Tibial nerve (tissue), 4 donors: ENCODE results near the gene HSPB1. TPM values are rescaled to one million over a fixed set of nuclear protein-coding genes. Genes with fewer than 3 reads are reported as not detected.
A peak's percentile ranks its signal among the peaks of the same experiment; 100 is the strongest.
"Not testable (repeated sequence)": the region's sequence is repeated elsewhere in the genome, so short reads cannot be mapped to it uniquely, and the experiment has no call there.

Experiments
- DNase-seq, 2 donors: peaks; one replicate each; pipeline ENCODE4 v3.0.0-alpha.2; 2019; ENCODE audit warnings: low spot score in 2 of 2
- H3K27ac ChIP-seq, 4 donors: fragments of 200-600 bp; sonication (generic) in 3 of 4; one replicate each; pipeline ENCODE4 v1.5.1; 2017 to 2019; ENCODE audit warnings: mild to moderate bottlenecking in 1 of 4
- H3K27me3 ChIP-seq, 2 donors: fragments of 200-600 bp; sonication (generic) in 1 of 2; one replicate each; pipeline versions ENCODE4 v1.5.1 to v1.6.0; 2017 to 2019
- H3K36me3 ChIP-seq, 3 donors: fragments of 200-600 bp; sonication (generic); one replicate each; pipeline ENCODE4 v1.5.1; 2018 to 2019
- H3K4me1 ChIP-seq, 4 donors: fragments of 200-600 bp; sonication (generic) in 3 of 4; one replicate each; pipeline ENCODE4 v1.5.1; 2017 to 2019
- H3K4me3 ChIP-seq, 4 donors: fragments of 200-600 bp; sonication (generic) in 3 of 4; one replicate each; pipeline ENCODE4 v1.5.1; 2017 to 2019; ENCODE audit warnings: mild to moderate bottlenecking in 1 of 4, moderate library complexity in 1 of 4
- H3K9me3 ChIP-seq, 4 donors: fragments of 200-600 bp; sonication (generic) in 3 of 4; one replicate each; pipeline ENCODE4 v1.5.1; 2017 to 2019
- EP300 ChIP-seq, 2 donors: sonication (generic); formaldehyde crosslinking; IDR thresholded peaks; one replicate each; pipeline ENCODE4 v1.6.1; 2017; ENCODE audit warnings: antibody characterized with exemption in 2 of 2, mild to moderate bottlenecking in 1 of 2
- POLR2A ChIP-seq, 2 donors: fragments of 450-650 bp; IDR thresholded peaks; one replicate each; pipeline ENCODE4 v1.6.1; 2017; ENCODE audit warnings: antibody characterized with exemption in 2 of 2, mild to moderate bottlenecking in 2 of 2, moderate library complexity in 2 of 2
- WGBS, 2 donors: methylation state at CpG; one replicate each; pipeline ENCODE4 v1.1.5; 2018; 5-methylcytosine and 5-hydroxymethylcytosine counted together
- total RNA-seq, 4 donors: library from RNA; depleted of rRNA; stranded (reverse); fragments of >200 nt; gene quantifications; one replicate each; pipeline ENCODE4 v1.1.0, GENCODE V29; 2016
- TF ChIP-seq, protein P1 (sequence below), 5 experiments: fragments of 200-600 bp in 3 of 5; fragments of 450-650 bp in 2 of 5; sonication (generic) in 3 of 5; IDR thresholded peaks; one replicate each; pipeline ENCODE4 v1.5.1; 2016 to 2019; ENCODE audit warnings: antibody characterized with exemption in 5 of 5, mild to moderate bottlenecking in 3 of 5, moderate library complexity in 2 of 5

The HSPB1 gene
- total RNA-seq, 4 donors from 2014 or later = 272 to 385 (median 324) TPM

DNA sequence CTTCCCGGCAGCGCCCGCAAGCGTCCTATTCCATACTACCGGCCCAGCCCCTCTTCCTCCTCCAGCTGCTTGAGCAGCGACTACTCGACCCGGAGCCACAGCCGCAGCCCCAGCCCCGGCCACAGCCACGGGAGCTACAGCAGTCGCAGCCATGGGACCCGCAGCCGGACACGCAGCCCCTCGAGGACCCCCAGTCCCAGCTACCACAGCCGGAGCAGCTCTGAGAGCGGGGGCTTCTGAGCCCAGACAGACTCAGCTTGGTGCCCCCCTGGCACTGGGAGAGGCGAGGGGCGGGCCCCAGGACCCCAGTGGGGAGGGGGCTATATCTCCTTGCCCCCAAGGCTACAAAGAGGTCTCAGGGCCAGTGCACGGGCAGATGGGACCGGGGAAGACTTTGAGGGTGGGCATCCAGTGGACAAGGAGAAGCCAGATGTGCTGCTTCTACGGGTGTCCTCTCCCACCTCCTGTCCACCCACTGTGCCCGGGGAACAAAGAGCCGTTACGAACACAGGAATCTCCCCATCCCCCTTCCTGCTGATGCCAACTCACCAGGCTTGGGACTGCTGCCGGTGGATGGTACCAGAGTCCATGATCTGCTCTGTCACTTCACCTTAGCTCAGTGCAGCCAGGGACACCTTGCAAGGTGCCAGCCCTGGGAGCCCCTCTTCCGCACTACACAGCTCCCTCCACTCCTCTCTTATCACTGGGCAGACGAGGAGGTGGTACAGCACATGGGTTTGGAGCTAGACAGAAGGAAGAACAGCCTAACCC is 16.7 kb upstream of the HSPB1 start:
- H3K9me3 ChIP-seq = no peaks in the 10 kb centered on the region
- H3K36me3 ChIP-seq = no peaks in the 10 kb centered on the region
- no peak overlapping the region for H3K27ac ChIP-seq
- peaks cover 0 to 23% (median 9%) of the 10 kb centered on the region in 4 donors for H3K4me1 ChIP-seq
- H3K4me3 ChIP-seq = no peak overlapping the region
- no peak for DNase-seq
- 69 to 79% methylated on average over 26 to 29 of the region's 29 CpGs for WGBS, 2 donors
- TF ChIP-seq POLR2A (IDR thresholded peaks at IDR 0.05) (no peak), EP300 (IDR thresholded peaks at IDR 0.05) (no peak)
- TF ChIP-seq, protein P1, sequence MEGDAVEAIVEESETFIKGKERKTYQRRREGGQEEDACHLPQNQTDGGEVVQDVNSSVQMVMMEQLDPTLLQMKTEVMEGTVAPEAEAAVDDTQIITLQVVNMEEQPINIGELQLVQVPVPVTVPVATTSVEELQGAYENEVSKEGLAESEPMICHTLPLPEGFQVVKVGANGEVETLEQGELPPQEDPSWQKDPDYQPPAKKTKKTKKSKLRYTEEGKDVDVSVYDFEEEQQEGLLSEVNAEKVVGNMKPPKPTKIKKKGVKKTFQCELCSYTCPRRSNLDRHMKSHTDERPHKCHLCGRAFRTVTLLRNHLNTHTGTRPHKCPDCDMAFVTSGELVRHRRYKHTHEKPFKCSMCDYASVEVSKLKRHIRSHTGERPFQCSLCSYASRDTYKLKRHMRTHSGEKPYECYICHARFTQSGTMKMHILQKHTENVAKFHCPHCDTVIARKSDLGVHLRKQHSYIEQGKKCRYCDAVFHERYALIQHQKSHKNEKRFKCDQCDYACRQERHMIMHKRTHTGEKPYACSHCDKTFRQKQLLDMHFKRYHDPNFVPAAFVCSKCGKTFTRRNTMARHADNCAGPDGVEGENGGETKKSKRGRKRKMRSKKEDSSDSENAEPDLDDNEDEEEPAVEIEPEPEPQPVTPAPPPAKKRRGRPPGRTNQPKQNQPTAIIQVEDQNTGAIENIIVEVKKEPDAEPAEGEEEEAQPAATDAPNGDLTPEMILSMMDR (IDR thresholded peaks at IDR 0.05) = no peak
- peaks cover 0 to 26% of the 10 kb centered on the region in 2 donors for H3K27me3 ChIP-seq

DNA sequence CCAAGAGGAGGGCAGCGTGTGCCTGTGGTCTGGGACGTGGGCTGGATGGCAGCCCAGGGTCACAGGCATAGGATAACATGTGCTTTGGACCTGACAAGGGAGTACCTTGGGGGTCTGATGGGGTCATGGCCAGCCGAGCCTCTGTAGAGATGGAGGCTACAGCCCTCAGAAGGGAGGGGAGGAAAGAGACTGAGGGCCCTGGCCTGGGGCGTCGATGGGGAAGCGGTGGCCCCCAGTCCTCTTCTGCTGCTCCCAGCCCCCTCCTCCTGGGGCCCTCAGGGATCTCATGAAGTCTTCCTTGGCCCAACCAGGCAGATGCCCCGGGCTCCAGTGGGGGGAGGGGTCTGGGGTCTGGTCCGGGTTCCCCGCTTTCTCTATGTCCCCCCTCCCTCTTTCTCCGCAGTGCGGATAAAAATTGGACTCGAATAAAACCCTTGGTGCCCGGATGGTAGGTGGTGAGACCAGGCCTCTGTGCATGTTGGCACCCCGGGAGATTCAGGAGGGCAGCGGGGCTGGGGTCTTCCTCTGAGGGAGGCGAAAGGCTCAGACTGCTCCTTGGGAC is 15.6 kb upstream of the HSPB1 start:
- TF ChIP-seq, protein P1 (IDR thresholded peaks at IDR 0.05) = no peak
- no peak for TF ChIP-seq EP300 (IDR thresholded peaks at IDR 0.05)
- TF ChIP-seq POLR2A (IDR thresholded peaks at IDR 0.05) = no peak
- WGBS, 2 donors = 84 to 90% methylated on average over 12 to 16 of the region's 16 CpGs

GRCh38 chr7:76290847-76291350 is 11.6 kb upstream of the HSPB1 start:
- H3K9me3 ChIP-seq, H3K27me3 ChIP-seq, DNase-seq, H3K4me3 ChIP-seq, H3K36me3 ChIP-seq: not testable (repeated sequence)
- Histone ChIP-seq H3K4me1 (peaks cover 0 to 51% (median 36%) of the 10 kb centered on the region in 4 donors), H3K27ac (peak overlapping the region; percentile 96 to 100 (median 97))
- WGBS, 2 donors = 85 to 95% methylated on average over 6 of the region's 6 CpGs

More for the DNA sequence above, 15.6 kb upstream of the HSPB1 start:
- no peak overlapping the region for H3K4me3 ChIP-seq
- no peak overlapping the region for H3K27ac ChIP-seq
- peaks cover 0 to 17% of the 10 kb centered on the region in 2 donors for H3K27me3 ChIP-seq
- no peaks in the 10 kb centered on the region for H3K36me3 ChIP-seq
- H3K9me3 ChIP-seq = no peaks in the 10 kb centered on the region
- H3K4me1 ChIP-seq = peaks cover 0 to 26% (median 13%) of the 10 kb centered on the region in 4 donors
- no peak for DNase-seq

DNA sequence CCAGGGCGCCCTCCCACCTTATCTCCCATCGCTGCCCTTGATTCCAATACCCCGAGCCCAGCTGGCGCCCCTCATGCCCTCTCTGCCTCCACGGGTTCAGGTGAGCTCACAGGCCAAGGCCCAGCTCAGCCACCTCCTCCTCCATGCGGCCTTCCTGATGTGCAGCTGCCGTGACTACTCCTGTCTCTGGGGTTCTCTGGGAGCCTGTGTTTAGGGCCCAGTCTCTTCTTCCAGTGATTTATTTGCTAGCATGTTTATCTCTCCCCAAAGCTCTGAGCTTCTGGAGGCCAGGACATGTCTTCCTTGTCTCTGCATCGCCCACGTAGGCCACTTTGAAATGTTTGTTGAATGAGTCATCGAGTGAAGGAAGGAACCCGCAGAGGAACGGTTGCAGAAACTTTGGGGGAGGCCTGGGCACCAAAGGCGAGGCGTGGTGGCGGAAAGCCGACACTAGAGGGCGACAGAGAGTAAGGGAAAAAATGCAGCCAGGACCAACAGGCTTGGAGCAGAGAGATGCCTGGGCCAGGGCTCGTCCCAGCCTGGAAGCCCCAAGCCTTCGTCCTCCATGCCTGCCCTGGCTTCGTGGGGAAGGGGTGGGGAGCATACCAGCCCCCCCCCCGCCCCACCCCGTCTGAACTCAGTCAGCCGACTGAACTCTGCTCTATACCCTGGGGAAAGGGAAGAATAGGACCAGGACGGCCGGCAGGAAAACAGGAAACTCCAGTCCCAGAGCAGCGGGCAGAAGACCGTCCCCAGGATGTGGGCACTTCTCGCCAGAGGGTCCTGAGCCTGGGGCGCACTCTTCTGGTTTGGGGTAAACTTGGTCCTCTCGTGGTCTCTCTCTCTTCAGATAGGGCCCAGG is 10.9 kb upstream of the HSPB1 start:
- Histone ChIP-seq H3K4me3 (peak overlapping the region; percentile 18 to 41 (median 23)), H3K9me3 (no peaks in the 10 kb centered on the region), H3K4me1 (peaks cover 0 to 58% (median 39%) of the 10 kb centered on the region in 4 donors), H3K27me3 (no peaks in the 10 kb centered on the region), H3K27ac (peak overlapping the region; percentile 96 to 100 (median 97)), H3K36me3 (no peaks in the 10 kb centered on the region)
- 16 to 24% methylated on average over 21 to 30 of the region's 30 CpGs for whole genome bisulfite sequencing, 2 donors
- TF ChIP-seq, protein P1 (IDR thresholded peaks at IDR 0.05) = peak; percentile 92 to 99 (median 98)
- TF ChIP-seq POLR2A (IDR thresholded peaks at IDR 0.05) = peak; percentile 17 to 41
- peak in 1 of 2 donors; percentile 91 for TF ChIP-seq EP300 (IDR thresholded peaks at IDR 0.05)
- peak; percentile 90 to 98 for DNase-seq

DNA sequence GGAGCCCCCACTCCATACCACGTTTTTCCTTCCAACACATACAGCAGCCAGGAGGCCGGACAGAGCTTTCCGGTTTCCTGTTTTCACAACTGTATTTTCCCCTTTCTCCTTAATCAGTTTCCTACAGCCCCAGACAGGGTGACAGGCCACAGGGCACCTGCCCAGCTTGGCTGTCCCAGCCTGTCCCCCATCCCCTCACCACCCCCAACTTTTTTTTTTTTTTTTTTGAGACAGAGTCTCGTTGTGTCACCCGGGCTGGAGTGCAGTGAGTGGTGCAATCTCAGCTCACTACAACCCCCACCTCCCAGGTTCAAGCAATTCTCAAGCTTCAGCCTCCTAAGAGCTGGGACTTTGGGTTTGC is 10.3 kb upstream of the HSPB1 start:
- no peak for DNase-seq
- TF ChIP-seq, protein P1 (IDR thresholded peaks at IDR 0.05) = no peak
- TF ChIP-seq EP300 (IDR thresholded peaks at IDR 0.05) (no peak), POLR2A (IDR thresholded peaks at IDR 0.05) (no peak)
- 4 to 5% methylated on average over 5 of the region's 5 CpGs for WGBS, 2 donors

GRCh38 chr7:76292911-76293310 is 9.6 kb upstream of the HSPB1 start:
- WGBS, 2 donors = 80 to 88% methylated on average over 5 of the region's 5 CpGs

More for the DNA sequence above, 10.3 kb upstream of the HSPB1 start:
- Histone ChIP-seq H3K4me3 (peak overlapping the region; percentile 18 to 41 (median 23)), H3K27ac (peak overlapping the region; percentile 96 to 100 (median 97)), H3K36me3 (no peaks in the 10 kb centered on the region), H3K27me3 (no peaks in the 10 kb centered on the region), H3K9me3 (no peaks in the 10 kb centered on the region), H3K4me1 (peaks cover 0 to 64% (median 41%) of the 10 kb centered on the region in 4 donors)

More at GRCh38 chr7:76292911-76293310, 9.6 kb upstream of the HSPB1 start:
- Histone ChIP-seq H3K27ac (peak overlapping the region; percentile 96 to 100 (median 97)), H3K4me1 (peaks cover 0 to 71% (median 46%) of the 10 kb centered on the region in 4 donors)
- not testable (repeated sequence) for DNase-seq, H3K4me3 ChIP-seq, H3K36me3 ChIP-seq, H3K9me3 ChIP-seq, H3K27me3 ChIP-seq
